CD4-positive, alpha-beta T cell treated with Interleukin-21 for 1 hour (primary cell): Measurements from ENCODE around the gene RER1.

Source experiments
- DNase-seq: peaks from one replicate; pipeline ENCODE4 v3.0.0-alpha.2; 2020

The RER1 gene

GRCh38 chr1:2449636-2450454 is 58.2 kb downstream of the RER1 start:
- DNase-seq: no peak

- DNase-seq: no peak
Observed at GRCh38 chr1:2451741-2452140, 60.1 kb downstream of the RER1 start.

GRCh38 chr1:2452201-2452931 is 60.7 kb downstream of the RER1 start:
- no peak for DNase-seq

GRCh38 chr1:2452932-2453315 is 61.3 kb downstream of the RER1 start:
- DNase-seq: no peak

- DNase-seq: no peak
Observed at GRCh38 chr1:2454227-2454626, 62.6 kb downstream of the RER1 start.
